HG02884 (cell line): ENCODE results near the gene SKI.
"Not testable (repeated sequence)": the region's sequence is repeated elsewhere in the genome, so short reads cannot be mapped to it uniquely, and the experiment has no call there.

Experiments
- ATAC-seq: cut with Tn5 transposase; IDR thresholded peaks from one replicate; pipeline ENCODE4 v1.9.1; 2021; ENCODE audit warnings: mild to moderate bottlenecking, moderate library complexity; ENCODE audit not compliant: unreplicated experiment

SKI gene

DNA sequence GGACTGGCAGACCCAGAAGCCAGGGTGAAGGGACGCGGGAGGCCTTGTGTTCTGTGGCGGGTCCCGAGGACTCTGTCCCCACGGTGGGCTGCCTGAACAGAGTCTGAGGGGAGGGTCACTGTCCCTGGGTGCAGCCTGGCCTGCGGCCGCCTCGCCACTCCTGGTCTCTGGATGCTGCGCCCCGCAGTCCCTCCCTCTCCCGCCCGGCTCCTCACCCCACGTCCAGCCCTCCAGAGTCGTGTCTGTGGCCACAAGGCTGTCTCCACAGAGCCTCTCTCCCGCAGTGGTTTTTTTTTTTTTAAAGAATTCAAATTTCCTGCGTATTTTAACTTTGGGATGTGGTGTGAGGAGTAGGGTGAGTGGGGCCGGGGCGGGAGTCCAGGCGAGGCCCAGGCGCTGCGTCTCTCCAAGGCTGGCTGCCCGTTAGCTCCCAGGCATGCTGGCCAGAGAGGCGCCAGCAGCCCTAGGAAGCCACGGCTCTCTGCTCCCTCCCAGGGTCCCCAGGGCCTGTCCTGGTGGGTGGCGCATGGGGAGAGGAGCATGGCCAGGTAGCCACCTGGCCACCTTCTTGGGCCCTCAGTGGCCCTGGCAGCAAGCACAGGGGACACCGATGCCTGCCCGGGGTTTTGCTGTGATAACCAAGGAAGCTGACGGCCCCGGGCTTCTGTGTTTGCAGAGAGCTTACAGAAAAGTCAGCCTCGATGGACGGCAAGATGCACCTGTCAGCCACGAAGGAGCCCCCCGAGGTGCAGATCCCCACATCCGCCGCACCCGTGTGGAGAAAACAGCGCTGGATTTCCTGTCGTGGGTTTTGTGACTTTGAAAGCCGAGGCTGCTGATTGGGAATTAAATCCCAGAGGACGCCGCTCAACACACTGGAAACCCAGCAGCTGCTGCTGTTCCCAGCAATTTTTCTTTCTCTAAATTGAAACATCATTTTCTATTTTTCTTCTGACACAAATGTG, 90.5 kb downstream of the SKI start:
- ATAC-seq = no peak

DNA sequence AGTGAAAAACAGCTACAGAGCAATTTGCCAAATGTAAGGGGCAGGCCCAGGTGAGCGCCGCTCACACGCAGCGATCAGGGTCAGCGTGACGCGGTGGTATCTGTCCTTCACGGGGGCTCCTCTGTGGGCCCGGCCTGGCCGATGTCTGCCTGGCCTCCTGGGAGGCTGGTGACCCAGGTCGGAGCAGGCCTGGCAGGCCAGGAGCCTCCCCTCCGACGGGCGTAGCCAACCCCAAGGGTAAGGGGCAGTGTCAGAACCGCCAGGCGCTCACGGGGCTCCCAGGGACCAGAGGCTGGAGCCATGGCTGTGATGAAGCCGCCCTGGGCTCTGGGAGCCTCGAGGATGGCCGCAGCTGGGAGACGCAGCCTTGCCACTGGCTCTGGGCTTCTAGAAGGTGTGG, 91.2 kb downstream of the SKI start:
- ATAC-seq = no peak

DNA sequence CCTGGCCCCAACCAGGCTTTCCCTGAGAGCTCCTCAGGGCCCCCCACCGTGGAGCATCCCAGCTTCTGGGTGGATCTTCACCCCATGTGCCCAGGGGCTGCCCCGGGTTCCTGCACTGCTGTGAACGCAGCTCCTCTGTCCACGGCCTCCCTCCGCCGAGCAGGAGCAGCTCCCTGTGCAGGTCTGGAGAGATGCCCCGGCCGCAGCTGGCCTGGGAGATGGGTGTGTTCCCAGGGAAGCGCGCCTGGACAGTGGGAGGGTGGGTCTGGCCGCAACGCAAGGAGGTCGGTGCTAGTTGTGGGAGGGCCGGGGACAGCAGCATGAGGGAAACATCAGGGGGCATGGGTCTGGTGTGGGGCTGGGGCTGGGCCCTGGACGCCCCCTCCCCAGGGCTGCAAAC, 91.9 kb downstream of the SKI start:
- ATAC-seq = no peak

DNA sequence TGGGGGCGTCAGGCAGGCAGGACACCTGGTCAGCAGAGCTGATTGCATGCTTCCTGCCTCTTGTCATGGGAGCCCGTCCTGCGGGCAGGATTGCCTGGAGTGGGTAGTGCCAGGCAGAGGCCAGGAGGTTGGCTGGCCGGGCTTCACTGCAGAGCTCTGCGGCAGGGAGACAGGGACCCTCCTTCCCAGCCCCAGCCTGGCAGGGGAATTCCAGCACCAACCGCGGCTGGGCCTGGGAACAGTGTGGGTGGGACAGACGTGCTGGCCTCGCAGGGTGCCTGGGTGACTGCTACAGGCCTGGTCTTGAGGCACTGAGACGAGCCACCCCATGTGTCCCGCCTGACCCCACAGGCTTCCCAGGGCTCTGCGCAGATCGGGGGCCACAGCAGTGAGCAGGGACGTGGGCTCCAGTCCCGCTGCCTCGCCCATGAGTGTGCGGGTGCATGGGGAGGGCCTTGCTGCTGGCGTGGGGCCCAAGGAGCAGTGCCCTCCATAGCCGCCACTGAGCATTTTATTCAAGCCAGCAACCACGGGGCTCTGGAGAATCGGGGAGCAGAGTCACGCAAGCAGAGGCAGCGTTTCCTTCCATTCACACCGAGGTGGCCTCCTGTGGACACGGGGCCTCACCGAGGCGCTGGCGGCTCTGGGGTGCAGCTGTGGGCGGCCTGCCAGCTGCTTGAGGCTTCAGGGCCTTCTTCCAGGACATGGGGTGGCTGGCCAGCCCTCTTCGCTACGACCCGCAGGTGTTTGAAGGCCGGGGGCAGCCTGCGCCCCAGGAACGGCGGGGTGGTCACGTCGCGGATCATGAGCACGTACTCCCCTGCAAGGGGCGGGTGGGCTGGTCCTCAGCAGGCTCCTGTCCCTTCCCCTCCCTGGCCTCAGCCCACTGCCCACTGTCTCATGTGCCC, 92.9 kb downstream of the SKI start:
- ATAC-seq = no peak

DNA sequence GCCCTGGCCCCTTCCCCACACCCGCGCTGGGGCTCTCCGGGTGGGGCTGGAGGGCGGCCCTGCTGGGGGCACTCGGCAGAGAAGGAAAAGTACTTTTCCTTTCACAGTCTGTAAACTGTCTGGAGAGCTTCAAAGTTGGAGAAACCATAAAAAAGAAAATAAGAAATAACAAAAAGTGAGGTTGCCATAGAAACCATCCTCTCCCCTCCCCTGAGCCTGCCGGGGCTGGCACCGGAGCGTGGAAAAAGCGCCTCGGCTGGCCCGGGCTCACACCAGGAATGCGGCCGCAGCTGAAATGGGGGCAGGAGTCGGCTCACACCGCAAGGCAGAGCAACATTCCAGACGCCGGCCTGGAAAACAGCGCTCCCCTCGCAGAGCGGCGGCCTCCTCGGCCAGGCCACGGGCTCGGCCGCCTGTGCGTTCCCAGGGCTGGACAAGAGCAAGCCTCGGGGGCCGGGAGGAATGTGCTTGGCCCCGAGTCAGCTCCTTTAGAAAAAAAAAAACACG, 94.0 kb downstream of the SKI start:
- no peak for ATAC-seq

DNA sequence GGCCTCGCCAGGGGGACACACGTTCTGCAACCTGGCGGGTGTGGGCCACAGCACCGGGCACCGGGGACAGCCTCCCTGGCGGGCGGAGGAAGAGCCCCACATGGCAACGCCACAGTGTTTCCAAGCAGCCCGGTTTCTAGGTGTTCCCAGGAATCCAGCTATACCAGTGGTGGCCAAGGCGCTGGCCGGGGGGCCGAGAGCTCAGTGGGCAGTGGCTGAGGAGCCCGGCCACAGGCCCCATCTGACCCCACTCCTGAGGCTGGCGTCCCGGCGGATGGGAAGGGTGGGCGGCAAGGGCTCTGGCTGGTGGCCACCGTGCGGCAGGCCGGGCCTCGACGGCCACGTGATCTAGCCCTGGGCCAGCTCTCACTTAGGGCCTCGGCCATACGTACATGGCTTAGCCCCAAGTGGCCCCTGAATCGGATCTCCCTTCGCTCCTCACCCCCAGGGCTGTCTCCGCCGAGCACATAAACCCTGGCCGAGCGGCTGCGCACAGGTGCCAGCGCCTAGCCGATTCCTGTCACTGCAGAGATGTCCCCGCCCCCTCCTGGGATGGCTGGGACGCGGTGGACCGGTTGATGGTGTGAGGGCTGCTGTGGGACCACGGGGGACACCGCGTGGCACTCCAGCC, 94.6 kb downstream of the SKI start:
- no peak for ATAC-seq

DNA sequence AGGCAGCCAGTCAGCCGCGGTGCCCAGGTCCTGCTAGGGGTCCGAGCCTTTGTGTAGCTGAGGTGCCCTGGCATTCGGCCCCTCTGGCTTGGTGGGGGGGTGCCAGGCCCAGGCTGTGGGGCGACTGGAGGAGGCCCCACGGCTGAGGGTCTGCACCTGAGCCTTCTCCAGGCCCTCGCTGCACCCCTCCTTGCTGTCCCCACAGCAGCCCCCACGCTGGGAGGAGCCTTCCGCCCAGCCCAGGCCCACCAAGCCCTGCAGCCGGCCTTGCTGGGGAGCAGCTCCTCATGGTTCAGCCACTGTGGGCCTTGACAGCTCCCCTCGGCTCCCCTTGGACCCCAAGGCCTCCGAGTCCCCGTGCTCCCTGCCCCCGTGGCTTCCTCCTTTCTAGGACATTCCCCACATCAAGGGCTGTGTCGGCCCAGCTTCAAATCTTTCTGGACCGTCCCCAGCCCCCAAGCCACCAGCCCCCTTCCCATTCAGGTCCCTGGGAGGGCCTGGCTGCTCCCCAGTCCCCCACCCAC, 95.4 kb downstream of the SKI start:
- ATAC-seq = no peak

DNA sequence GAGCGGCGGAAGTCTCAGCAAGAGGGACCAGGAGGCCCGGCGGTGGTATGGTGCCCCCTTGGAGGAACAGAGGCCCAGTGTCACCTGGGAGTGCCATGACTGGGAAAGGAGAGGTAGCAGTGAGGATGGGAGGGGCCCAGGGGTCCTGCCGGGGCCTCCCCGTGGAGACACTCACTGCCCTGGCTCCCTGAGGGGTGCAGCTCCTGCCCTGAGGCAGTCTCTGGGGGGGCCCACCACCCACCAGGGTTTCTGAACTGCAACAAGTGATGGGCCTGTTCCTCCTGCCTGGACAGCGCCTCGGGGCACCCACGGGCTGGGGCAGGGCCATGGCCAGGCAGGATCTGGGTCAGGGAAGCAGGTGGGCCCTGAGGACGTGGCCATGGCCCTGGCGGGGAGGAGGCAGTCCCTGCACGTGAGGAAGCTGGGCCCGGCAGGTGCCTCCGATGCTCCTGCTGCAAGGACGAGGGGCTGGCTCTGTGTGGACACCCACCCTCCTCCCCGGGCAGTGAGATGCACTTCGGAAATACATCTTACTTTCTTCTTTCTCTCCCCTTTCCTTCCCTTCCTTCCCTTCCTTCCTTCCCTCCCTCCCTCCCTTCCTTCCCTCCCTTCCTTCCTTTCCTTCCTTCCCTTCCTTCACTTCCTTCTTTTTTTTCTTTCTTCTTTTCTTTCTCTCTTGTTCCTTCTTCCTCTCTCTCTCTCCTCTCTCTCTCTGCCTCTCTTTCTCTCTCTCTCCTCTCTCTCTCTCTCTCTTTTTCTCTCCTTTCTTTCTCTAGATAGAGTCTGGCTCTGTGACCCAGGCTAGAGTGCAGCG, 96.6 kb downstream of the SKI start:
- ATAC-seq = no peak

DNA sequence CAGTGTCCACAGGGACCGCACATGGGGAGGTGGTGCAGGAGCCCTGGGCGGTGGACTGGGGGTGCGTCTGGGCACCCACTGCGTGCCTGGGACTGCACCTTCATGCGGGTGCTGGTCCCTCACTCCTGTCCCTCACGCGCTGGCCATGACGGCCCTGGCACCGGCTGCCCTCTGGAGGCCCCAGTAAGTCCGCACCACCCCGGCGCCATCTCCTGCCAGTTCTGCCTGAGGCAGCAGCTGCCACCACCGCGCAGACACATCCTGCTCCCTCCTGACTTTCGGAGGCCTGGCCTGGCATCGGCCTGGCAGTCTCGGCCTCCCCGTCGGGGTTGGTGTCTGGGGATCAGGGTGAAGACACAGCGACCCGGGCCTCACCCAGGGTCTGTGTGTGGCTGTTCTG, 98.4 kb downstream of the SKI start:
- ATAC-seq = no peak

DNA sequence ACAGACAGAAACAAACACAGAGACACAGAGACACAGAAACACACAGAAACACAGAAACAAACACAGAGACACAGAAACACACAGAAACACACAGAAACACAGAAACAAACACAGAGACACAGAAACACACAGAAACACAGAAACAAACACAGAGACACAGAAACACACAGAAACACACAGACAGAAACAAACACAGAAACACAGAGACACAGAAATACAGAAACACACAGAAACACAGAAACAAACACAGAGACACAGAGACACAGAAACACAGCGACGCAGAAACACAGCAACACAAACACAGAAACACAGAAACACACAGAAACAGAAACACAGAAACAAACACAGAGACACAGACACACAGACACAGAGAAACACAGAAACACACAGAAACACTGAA, 99.0 kb downstream of the SKI start:
- ATAC-seq = not testable (repeated sequence)

DNA sequence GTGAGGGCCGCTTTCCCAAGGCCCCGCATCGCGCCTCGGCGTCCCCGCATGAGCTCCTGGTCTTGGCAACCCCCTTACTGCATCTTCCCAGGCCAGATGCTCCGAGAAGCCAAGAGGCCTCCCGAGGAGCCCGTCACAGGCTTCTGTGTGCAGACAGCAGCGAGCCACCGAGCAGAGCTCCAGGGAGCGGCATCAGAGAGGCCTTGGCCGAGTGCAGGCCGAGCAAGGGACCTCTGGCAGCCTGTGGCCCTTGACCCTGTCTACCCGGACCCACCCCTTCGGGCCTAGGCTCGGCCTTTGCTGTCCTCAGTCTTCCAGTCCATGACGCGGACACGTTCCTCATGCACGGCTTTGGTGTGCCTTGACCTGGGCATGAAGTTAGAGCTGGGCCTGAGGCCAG, 99.7 kb downstream of the SKI start:
- no peak for ATAC-seq

DNA sequence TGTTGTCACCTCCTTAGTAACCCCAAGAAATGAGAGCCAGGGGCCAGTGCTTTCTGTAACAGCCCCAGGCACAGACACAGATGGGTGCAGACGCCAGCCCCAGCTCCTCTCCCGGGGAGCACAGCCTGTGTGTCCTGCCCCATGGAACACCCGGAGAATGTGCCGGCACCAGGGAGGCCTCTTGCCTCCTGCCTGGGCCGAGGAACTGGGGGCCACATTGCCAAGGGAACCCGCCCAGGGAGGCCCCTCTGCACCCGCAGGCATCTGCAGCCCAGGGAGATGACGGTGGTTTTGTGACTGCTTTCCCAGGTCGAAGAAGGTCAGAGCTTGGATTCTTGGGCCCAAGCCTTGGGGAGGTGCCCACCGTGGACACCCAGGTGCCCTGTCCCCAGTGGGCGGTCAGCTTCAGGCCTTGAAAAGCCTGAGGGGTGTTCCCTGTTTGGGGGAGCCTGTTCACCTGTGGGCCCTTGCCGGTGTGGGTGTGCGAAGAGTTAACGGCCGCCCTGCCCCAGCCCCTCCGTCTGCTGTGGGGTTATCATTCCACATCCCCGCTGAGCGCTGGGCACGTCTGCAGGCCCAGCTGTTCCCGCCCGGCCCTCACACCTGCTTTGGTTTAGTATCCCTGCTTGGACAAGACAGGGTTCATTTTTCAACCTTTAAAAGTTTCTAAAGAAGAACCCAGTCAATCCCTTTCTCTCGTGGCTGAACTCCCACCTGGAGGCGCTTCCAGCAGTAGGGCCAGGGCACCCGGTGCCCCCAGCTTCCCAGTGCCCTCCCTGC, 100.7 kb downstream of the SKI start:
- ATAC-seq = no peak

DNA sequence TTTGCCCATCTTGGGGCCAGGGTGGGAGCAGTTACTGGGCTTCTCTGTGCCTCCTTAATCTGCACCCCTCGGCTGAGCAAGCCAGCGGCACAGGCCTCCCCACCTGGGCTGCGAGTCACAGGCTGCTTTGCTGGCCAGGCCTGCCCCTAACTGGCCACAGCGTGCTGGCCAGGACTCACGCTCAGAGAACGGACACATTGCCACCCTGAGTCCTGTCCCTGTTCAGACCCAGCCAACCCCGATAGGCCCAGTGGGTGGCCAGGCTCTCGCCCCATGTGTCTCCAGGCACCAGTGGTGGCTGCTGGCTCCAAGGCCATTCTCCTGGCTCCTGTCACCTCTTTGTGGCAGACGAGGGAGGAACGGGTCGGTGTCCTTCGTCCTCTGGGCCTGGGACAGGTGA, 101.9 kb downstream of the SKI start:
- ATAC-seq = no peak

DNA sequence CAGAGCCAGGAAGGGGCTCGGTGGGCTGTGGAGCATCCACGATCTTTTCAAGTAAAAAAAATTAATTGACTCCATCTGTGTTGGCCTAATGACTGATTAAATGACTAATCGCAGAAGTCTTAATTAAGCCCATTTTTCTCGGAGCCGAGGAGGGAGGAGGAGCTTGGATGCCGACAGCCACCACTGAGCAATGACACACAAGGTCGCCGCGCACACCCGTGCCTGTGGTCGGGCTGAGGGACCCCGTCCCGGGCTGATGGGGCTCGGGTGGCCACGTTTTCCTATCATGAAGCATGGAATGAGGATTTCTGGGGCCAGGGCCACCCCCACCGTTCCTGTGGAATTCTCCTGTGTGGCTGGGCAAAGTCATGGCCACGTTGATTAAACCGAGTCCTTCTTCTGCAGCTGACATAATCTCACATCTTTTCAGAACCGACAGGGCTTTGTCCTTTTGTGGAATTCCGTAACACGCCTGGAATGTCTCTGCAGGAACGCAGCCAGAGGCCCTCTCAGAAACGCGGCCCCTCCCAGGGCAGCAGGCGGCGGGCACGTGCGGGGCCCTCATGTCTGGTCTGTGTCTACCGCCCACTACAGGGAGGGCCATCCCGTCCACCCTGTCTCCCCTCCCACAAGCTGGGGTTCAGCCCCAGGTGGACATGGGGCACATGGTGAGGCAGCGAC, 102.5 kb downstream of the SKI start:
- no peak for ATAC-seq

DNA sequence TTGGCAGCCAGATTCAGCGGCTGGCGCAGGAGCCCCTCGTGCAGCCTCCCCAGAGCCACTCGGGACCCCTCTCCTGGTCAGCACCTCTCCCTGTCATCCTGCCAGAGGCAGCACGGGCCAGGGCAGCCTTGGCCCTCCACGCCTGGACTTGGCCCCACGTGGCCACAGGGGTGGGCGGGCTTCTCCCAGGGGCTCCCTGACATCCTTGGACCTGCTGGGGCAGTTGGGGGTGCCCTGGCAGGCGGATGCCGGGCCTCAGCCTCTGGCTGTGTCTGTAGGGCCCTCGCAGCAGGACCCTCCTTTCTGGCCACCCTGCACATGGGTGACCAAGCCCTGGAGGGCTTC, 103.1 kb downstream of the SKI start:
- no peak for ATAC-seq

DNA sequence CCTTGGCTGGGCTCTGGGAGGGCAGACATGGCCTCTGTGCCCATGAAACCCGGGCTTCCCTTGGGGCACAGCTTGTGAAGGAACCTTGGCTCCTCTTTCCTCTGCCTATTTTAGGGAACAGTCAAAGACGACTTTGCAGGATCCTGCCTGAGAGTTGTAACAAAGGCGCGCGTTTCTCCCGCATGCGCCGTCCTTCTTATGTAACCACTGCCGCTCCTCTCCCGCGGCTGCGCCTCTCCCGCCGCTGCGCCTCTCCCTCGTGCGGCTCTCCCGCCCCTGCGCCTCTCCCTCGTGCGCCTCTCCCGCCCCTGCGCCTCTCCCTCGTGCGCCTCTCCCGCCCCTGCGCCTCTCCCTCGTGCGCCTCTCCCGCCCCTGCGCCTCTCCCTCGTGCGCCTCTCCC, 103.5 kb downstream of the SKI start:
- ATAC-seq = not testable (repeated sequence)

DNA sequence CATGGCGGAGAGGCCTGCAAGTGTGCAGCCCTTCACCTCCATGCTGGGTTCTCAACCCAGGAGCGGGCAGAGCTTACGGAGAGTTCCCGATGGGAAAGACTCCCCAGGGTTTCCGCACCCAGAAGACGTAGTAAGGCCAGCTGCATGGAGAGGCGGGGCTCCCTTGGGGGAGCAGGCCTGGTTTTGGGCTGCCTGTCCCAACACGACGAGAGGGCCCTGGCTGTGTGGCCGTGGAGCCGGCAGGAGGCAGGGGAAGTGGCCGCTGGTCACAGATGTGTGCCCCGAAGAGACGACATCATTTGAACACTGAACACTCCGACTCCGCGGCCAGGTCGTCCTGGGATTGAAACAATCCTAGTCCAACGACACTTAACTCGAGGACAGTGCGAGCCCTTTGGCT, 106.2 kb downstream of the SKI start:
- ATAC-seq = no peak

DNA sequence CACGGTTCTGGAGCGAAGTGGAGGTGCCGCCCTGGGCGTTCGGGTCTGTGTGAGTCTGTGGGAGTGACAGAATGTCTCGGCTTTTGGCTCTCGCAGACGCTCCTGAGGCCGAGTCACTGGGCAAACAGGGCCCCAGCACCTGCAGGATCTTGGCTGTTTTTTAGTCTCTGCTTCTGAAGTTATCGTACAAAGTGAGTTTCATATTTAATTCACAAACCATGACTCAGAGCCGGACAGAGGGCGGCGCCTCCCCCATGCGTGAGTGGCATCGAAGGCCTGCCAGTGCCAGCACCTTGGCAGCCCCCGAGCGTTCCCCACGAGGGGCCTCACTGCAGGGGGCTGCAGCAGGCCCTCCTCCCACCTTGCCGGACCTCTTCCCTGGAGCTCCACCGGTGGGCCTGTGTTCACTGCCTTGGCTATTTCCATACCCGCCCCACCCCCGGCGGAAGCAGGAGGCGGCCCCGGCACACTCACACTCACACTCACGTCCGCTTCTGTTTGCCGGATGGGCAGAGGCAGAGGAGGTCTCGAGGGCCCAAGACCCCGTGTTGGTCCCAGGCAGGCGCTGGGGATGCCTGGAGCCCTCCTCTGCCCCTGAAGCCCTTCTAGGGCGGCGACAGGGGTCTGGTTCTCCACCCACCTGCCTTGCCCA, 106.9 kb downstream of the SKI start:
- ATAC-seq = no peak
